HG02642 (cell line): ENCODE results near the gene ZNF557.

Experiments
- ATAC-seq: cut with Tn5 transposase; IDR thresholded peaks from one replicate; pipeline ENCODE4 v1.9.1; 2021; ENCODE audit warnings: mild to moderate bottlenecking; ENCODE audit not compliant: unreplicated experiment, poor library complexity

Gene ZNF557

GRCh38 chr19:7072541-7072940 is 3.0 kb downstream of the ZNF557 start:
- no peak for ATAC-seq

GRCh38 chr19:7074705-7075282 is 5.3 kb downstream of the ZNF557 start:
- no peak for ATAC-seq

- ATAC-seq = no peak
Observed at GRCh38 chr19:7076151-7076550, 6.6 kb downstream of the ZNF557 start.

- ATAC-seq = no peak
Observed at GRCh38 chr19:7078008-7078407, 8.5 kb downstream of the ZNF557 start.

- no peak for ATAC-seq
Observed at GRCh38 chr19:7083076-7083956, 13.8 kb downstream of the ZNF557 start.

- ATAC-seq = no peak
Observed at GRCh38 chr19:7088999-7089398, 19.5 kb downstream of the ZNF557 start.

GRCh38 chr19:7098096-7098495 is 28.6 kb downstream of the ZNF557 start:
- ATAC-seq = no peak

GRCh38 chr19:7098701-7099596 is 29.4 kb downstream of the ZNF557 start:
- peak; percentile 88 for ATAC-seq

GRCh38 chr19:7099597-7099921 is 30.1 kb downstream of the ZNF557 start:
- no peak for ATAC-seq

GRCh38 chr19:7101498-7102253 is 32.2 kb downstream of the ZNF557 start:
- no peak for ATAC-seq

- ATAC-seq = no peak
Observed at GRCh38 chr19:7104747-7105447, 35.4 kb downstream of the ZNF557 start.

- no peak for ATAC-seq
Observed at GRCh38 chr19:7106711-7107657, 37.5 kb downstream of the ZNF557 start.

GRCh38 chr19:7109678-7110289 is 40.3 kb downstream of the ZNF557 start:
- ATAC-seq = no peak

- no peak for ATAC-seq
Observed at GRCh38 chr19:7112675-7113074, 43.2 kb downstream of the ZNF557 start.

GRCh38 chr19:7113233-7113632 is 43.7 kb downstream of the ZNF557 start:
- no peak for ATAC-seq

- ATAC-seq = no peak
Observed at GRCh38 chr19:7115721-7116120, 46.2 kb downstream of the ZNF557 start.

- no peak for ATAC-seq
Observed at GRCh38 chr19:7117248-7117647, 47.7 kb downstream of the ZNF557 start.

- no peak for ATAC-seq
Observed at GRCh38 chr19:7119582-7119981, 50.1 kb downstream of the ZNF557 start.
